Prostate gland (tissue), 2 donors: ENCODE results near the gene SLC7A10. TPM values are rescaled to one million over a fixed set of nuclear protein-coding genes. Genes with fewer than 3 reads are reported as not detected.

ENCODE experiments used
- DNase-seq: peaks from one replicate; pipeline ENCODE4 v3.0.0-alpha.2; 2019; ENCODE audit warnings: low spot score
- H3K27ac ChIP-seq, 2 donors: fragments of 200-600 bp; sonication (generic); 2 replicates each; pipeline ENCODE4 v1.5.1; 2017 to 2019
- H3K27me3 ChIP-seq: fragments of 200-600 bp; sonication (generic); replicated peaks from 2 replicates; pipeline ENCODE4 v1.5.1; 2019; ENCODE audit not compliant: insufficient read depth
- H3K36me3 ChIP-seq, 2 donors: fragments of 200-600 bp; sonication (generic); 1 replicate in 1 of 2; 2 replicates in 1 of 2; pipeline versions ENCODE4 v1.5.1 to v1.8.1; 2017 to 2019
- H3K4me1 ChIP-seq: fragments of 200-600 bp; sonication (generic); replicated peaks from 2 replicates; pipeline ENCODE4 v1.5.1; 2019
- H3K4me3 ChIP-seq, 2 donors: fragments of 200-600 bp; sonication (generic); 2 replicates each; pipeline ENCODE4 v1.5.1; 2017 to 2019
- H3K9me3 ChIP-seq: fragments of 200-600 bp; sonication (generic); 2 replicates; pipeline ENCODE4 v1.5.1; 2017
- POLR2A ChIP-seq: fragments of 450-650 bp; IDR thresholded peaks from one replicate; pipeline ENCODE4 v1.6.1; 2016; ENCODE audit warnings: antibody characterized with exemption, mild to moderate bottlenecking
- POLR2AphosphoS5 ChIP-seq: sonication (generic); formaldehyde crosslinking; IDR thresholded peaks from one replicate; pipeline ENCODE4 v1.6.1; 2017; ENCODE audit warnings: antibody characterized with exemption
- WGBS: methylation state at CpG from one replicate; pipeline ENCODE4 v1.1.5; 2018; 5-methylcytosine and 5-hydroxymethylcytosine counted together
- intact Hi-C: fragments of 100-400 bp; cut with DNase I; formaldehyde crosslinking; loops from one replicate; pipeline ENCODE4 v1.14.2; 2022
- total RNA-seq, 2 donors: library from RNA; depleted of rRNA; stranded (reverse); fragments of >200 nt; gene quantifications; one replicate each; pipeline ENCODE4 v1.1.0, GENCODE V29; 2016
- TF ChIP-seq, protein P1 (sequence below), 4 experiments: fragments of 200-600 bp in 2 of 4; fragments of 450-650 bp in 2 of 4; sonication (generic) in 2 of 4; IDR thresholded peaks; 1 replicate in 3 of 4; 2 replicates in 1 of 4; pipeline ENCODE4 v1.5.1; 2016 to 2019; ENCODE audit warnings: antibody characterized with exemption in 4 of 4, mild to moderate bottlenecking in 2 of 4, moderate library complexity in 2 of 4

The SLC7A10 gene
- total RNA-seq, 2 donors from 2014 or later: 3.5 TPM; not detected in 1

DNA sequence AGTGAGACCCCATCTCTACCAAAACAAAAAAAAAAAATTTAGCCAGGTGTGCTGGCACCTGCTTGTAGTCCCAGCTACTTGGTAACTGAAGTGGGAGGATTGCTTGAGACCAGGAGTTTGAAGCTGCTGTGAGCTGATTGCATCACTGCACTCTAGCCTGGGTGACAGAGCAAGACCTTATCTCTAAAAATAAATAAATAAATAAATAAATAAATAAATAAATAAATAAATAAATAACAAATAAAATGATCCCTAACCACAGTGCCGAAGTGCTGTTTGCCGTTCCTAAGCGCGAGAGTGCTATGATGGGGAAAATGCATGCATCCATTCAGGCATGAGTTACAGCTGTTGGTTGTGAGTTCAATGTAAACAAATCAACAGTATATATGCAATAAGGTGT lies 66.5 kb downstream of the SLC7A10 start:
- no peaks in the 10 kb centered on the region for H3K9me3 ChIP-seq
- no peak for DNase-seq
- no peak overlapping the region for H3K27ac ChIP-seq
- H3K36me3 ChIP-seq: no peaks in the 10 kb centered on the region
- no peaks in the 10 kb centered on the region for H3K27me3 ChIP-seq
- no peaks in the 10 kb centered on the region for H3K4me1 ChIP-seq
- 97% methylated on average over 4 of the region's 4 CpGs for WGBS
- intact Hi-C loops: no loop called here
- H3K4me3 ChIP-seq: no peak overlapping the region
- TF ChIP-seq, protein P1, sequence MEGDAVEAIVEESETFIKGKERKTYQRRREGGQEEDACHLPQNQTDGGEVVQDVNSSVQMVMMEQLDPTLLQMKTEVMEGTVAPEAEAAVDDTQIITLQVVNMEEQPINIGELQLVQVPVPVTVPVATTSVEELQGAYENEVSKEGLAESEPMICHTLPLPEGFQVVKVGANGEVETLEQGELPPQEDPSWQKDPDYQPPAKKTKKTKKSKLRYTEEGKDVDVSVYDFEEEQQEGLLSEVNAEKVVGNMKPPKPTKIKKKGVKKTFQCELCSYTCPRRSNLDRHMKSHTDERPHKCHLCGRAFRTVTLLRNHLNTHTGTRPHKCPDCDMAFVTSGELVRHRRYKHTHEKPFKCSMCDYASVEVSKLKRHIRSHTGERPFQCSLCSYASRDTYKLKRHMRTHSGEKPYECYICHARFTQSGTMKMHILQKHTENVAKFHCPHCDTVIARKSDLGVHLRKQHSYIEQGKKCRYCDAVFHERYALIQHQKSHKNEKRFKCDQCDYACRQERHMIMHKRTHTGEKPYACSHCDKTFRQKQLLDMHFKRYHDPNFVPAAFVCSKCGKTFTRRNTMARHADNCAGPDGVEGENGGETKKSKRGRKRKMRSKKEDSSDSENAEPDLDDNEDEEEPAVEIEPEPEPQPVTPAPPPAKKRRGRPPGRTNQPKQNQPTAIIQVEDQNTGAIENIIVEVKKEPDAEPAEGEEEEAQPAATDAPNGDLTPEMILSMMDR (IDR thresholded peaks at IDR 0.05): no peak
- no peak for TF ChIP-seq POLR2A
- no peak for TF ChIP-seq POLR2AphosphoS5

Other genes with a start within 250 kb of the SLC7A10 start
- gene RHPN2, start 161.0 kb downstream of the SLC7A10 start, total RNA-seq: 10 to 100 TPM; 46.2 to 95.0 TPM
- gene GPATCH1, start 144.7 kb downstream of the SLC7A10 start, total RNA-seq: 10 to 100 TPM in 1 of 2 donors, 1 to 10 TPM in 1; 7.9 to 12.2 TPM
- 1 to 10 TPM in 1 of 2 donors, not detected in 1; 3.9 TPM for gene WDR88, start 93.7 kb downstream of the SLC7A10 start, total RNA-seq
- 10 to 100 TPM; 63.7 to 64.4 TPM for gene LRP3, start 31.5 kb downstream of the SLC7A10 start, total RNA-seq
- gene CEBPA, start 76.7 kb upstream of the SLC7A10 start, total RNA-seq: 10 to 100 TPM; 25.2 to 58.7 TPM
- gene CEBPG, start 147.9 kb upstream of the SLC7A10 start, total RNA-seq: 10 to 100 TPM; 15.7 to 19.7 TPM